ENCODE measurements around the gene SPRR2F. TPM values are rescaled to one million over a fixed set of nuclear protein-coding genes. Genes with fewer than 3 reads are reported as not detected.

SPRR2F gene
- total RNA-seq: not detected in 2 replicates

GRCh38 chr1:153113416-153113815 is at the start of gene SPRR2F:
TSS of gene SPRR2F (minus strand) at chr1:153113516. CDS start at chr1:153112733, 783 bp downstream.

GRCh38 chr1:153150846-153151245 is 37.5 kb upstream of the SPRR2F start, which contains the start of gene SPRR2G:
TSS of gene SPRR2G (minus strand) at chr1:153150890. CDS start at chr1:153150110, 780 bp downstream.

GRCh38 chr1:153094426-153094825 is 18.9 kb downstream of the SPRR2F start, which contains the start of gene SPRR2E:
TSS of gene SPRR2E (minus strand) at chr1:153094526. CDS start at chr1:153093751, 775 bp downstream.

GRCh38 chr1:153071511-153071910 is 41.8 kb downstream of the SPRR2F start, which contains the start of gene SPRR2B:
TSS of gene SPRR2B (minus strand) at chr1:153071611. CDS start at chr1:153070839, 772 bp downstream.

Other genes starting within 250 kb of the SPRR2F start
- gene SMCP, start 235.2 kb downstream of the SPRR2F start, total RNA-seq: not detected in 2 replicates
- not detected in 2 replicates for gene IVL, start 205.0 kb downstream of the SPRR2F start, total RNA-seq
- not detected in 2 replicates for gene SPRR5, start 166.3 kb downstream of the SPRR2F start, total RNA-seq
- gene SPRR4, start 142.9 kb downstream of the SPRR2F start, total RNA-seq: not detected in 2 replicates
- gene SPRR1A, start 129.4 kb downstream of the SPRR2F start, total RNA-seq: not detected in 2 replicates
- not detected in 2 replicates for gene SPRR3, start 111.8 kb downstream of the SPRR2F start, total RNA-seq
- gene SPRR1B, start 82.3 kb downstream of the SPRR2F start, total RNA-seq: not detected in 2 replicates
- gene SPRR2D, start 72.4 kb downstream of the SPRR2F start, total RNA-seq: not detected in 2 replicates
- not detected in 2 replicates for gene SPRR2A, start 56.0 kb downstream of the SPRR2F start, total RNA-seq
- gene SPRR2B, start 41.9 kb downstream of the SPRR2F start, total RNA-seq: not detected in 2 replicates
- gene SPRR2E, start 19.0 kb downstream of the SPRR2F start, total RNA-seq: not detected in 2 replicates
- gene SPRR2G, start 37.4 kb upstream of the SPRR2F start, total RNA-seq: not detected in 2 replicates
- not detected in 2 replicates for gene LELP1, start 89.9 kb upstream of the SPRR2F start, total RNA-seq
- not detected in 2 replicates for gene PRR9, start 104.1 kb upstream of the SPRR2F start, total RNA-seq
- not detected in 2 replicates for gene LORICRIN, start 146.2 kb upstream of the SPRR2F start, total RNA-seq
- gene PGLYRP3, start 199.4 kb upstream of the SPRR2F start, total RNA-seq: not detected in 2 replicates
- gene PGLYRP4, start 235.3 kb upstream of the SPRR2F start, total RNA-seq: not detected in 2 replicates
- gene S100A9, start 244.3 kb upstream of the SPRR2F start, total RNA-seq: not detected in 2 replicates

All from epithelial cell of umbilical artery (primary cell).